COR-L47 (cell line): ENCODE measurements around the gene TEX22.
"Not testable (repeated sequence)": the region's sequence is repeated elsewhere in the genome, so short reads cannot be mapped to it uniquely, and the experiment has no call there.

Experiments
- DNase-seq: peaks from one replicate; lab custom pipeline; 2025; lab: John Stamatoyannopoulos, UW

The TEX22 gene

GRCh38 chr14:105398044-105398725, at the start of gene TEX22:
TEX22 (plus strand) TSS chr14:105398538; CDS start chr14:105399341, 803 bp downstream.
- peak; percentile 96 for DNase-seq

GRCh38 chr14:105348945-105349699, 49.2 kb upstream of the TEX22 start:
- no peak for DNase-seq

- DNase-seq, result no peak
These were observed 48.3 kb upstream of the TEX22 start for GRCh38 chr14:105349992-105350391.

GRCh38 chr14:105350450-105351244, 47.7 kb upstream of the TEX22 start:
- DNase-seq, result no peak

GRCh38 chr14:105351410-105351809, 46.9 kb upstream of the TEX22 start:
- no peak for DNase-seq

- DNase-seq, result peak; percentile 92
These were observed 46.2 kb upstream of the TEX22 start for GRCh38 chr14:105351920-105352851.

GRCh38 chr14:105353136-105353535, 45.2 kb upstream of the TEX22 start:
- no peak for DNase-seq

GRCh38 chr14:105354541-105354940, 43.8 kb upstream of the TEX22 start:
- DNase-seq, result no peak

GRCh38 chr14:105355049-105355575, 43.2 kb upstream of the TEX22 start:
- DNase-seq, result no peak

- no peak for DNase-seq
These were observed 42.3 kb upstream of the TEX22 start for GRCh38 chr14:105355850-105356604.

GRCh38 chr14:105356927-105357326, 41.4 kb upstream of the TEX22 start:
- no peak for DNase-seq

GRCh38 chr14:105357626-105358025, 40.7 kb upstream of the TEX22 start:
- DNase-seq, result no peak

GRCh38 chr14:105358140-105358846, 40.0 kb upstream of the TEX22 start:
- no peak for DNase-seq

- no peak for DNase-seq
These were observed 39.4 kb upstream of the TEX22 start for GRCh38 chr14:105358943-105359342.

GRCh38 chr14:105361412-105361811, 36.9 kb upstream of the TEX22 start:
- DNase-seq, result not testable (repeated sequence)

GRCh38 chr14:105363847-105364708, 34.3 kb upstream of the TEX22 start:
- no peak for DNase-seq

GRCh38 chr14:105365101-105365500, 33.2 kb upstream of the TEX22 start:
- DNase-seq, result no peak

GRCh38 chr14:105365681-105366080, 32.7 kb upstream of the TEX22 start:
- DNase-seq, result no peak
